Stimulated activated CD8-positive, alpha-beta memory T cell treated with anti-CD3 and anti-CD28 coated beads, Interleukin-2, amount 100 ng/mL, for 48 hours (primary cell): Measurements from ENCODE around the gene LRRC1.

Experiments
- DNase-seq, 2 donors: peaks; one replicate each; pipeline ENCODE4 v3.0.0-alpha.2; 2020; ENCODE audit warnings: low read depth in 2 of 2

LRRC1 gene

GRCh38 chr6:53888931-53889330 lies 94.1 kb downstream of the LRRC1 start:
- no peak for DNase-seq

DNA sequence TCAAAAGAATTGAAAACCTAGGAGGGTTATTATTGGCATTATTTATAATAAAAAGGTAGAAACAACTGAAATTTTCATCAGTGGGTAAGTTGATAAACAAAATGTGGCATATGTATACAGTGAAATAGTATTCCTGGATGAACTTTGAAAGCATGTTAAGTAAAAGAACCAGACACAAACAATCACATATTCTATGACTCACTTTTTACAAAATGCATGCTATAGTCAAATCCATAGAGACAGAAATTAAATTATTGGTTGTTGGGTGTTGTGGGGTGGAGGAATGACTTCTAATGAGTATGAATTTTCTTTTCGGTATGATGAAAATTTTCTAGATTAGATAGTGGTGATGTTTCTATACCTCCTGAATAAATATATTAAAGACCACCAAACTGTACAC lies 94.6 kb downstream of the LRRC1 start:
- no peak for DNase-seq

GRCh38 chr6:53892707-53893106 lies 97.9 kb downstream of the LRRC1 start:
- no peak for DNase-seq

GRCh38 chr6:53894091-53894490 lies 99.3 kb downstream of the LRRC1 start:
- DNase-seq: peak; percentile 19 to 59

GRCh38 chr6:53896196-53896595 lies 101.4 kb downstream of the LRRC1 start:
- DNase-seq: no peak

DNA sequence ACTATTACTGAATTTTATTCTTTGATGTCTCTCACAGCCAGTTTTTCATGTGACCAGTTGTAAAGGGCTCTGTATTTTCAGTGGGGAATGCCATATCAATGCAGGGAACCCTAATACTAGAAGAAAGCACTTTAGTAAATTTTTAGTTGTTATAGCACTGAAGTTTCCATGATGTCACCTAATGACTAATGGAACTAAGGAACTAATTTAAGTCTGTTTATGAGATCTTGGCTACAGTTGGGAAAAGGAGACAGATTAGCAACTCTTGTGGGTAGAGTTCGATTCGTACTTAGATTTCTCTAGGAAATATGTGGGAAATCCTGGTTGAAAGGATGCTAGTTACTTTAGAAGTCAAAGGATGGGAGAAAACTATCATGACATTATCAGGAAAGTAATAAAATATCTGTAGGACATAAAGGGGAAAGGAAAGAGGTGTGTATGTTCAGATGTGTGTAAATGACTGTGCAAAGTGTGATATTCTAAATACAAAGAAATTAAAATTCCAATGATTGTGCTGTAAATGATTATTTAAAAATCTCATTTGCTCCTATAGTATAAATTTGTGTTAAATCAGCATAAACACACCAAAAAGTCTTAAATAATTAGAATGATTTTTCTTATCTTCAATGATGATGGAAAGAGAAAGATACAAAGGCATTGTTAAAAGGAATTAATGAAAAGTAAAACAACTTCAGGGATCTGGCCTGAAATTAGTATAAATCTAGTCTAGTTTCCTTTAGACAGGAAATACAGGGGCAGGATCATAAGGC lies 103.4 kb downstream of the LRRC1 start:
- no peak for DNase-seq

GRCh38 chr6:53899512-53899911 lies 104.7 kb downstream of the LRRC1 start:
- DNase-seq: no peak

GRCh38 chr6:53903357-53903756 lies 108.6 kb downstream of the LRRC1 start:
- no peak for DNase-seq

DNA sequence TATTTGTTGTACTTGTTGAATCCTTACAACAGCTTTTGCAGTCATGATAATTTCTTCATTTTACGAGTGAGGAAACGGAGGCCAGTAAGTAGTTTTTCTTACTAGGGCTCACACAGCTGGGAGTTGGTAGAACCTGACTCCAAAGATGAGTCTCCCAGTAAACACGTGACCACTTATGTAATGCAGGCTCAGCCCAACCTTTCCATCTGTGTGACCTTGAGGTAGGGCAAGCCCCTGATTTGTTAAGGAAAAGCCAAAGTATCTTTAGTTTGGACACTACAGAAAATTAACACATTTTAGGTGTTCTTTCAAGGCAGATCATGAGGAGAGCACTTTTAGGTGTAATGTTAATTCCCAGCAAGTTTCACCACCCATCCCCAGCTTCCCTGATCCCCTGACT lies 111.3 kb downstream of the LRRC1 start:
- DNase-seq: no peak

DNA sequence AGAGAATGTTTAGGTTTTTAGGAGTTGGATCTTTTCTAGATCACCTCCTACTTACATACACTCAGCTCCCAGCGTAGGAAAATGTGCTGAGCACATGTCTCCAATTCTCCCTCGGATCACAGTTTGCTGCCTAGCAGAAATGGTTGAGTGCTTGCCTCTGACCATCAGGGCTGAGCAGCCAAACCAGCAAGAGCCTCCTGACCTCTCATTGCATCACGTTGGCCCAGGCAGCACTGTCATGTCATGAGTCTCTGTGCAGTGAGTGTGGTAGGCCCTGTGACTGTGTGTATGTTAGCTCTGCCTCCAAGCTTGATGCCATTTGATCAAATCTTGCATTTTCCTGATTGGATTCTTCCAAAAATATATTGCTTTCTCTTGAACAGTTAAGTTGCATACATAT lies 112.0 kb downstream of the LRRC1 start:
- no peak for DNase-seq

DNA sequence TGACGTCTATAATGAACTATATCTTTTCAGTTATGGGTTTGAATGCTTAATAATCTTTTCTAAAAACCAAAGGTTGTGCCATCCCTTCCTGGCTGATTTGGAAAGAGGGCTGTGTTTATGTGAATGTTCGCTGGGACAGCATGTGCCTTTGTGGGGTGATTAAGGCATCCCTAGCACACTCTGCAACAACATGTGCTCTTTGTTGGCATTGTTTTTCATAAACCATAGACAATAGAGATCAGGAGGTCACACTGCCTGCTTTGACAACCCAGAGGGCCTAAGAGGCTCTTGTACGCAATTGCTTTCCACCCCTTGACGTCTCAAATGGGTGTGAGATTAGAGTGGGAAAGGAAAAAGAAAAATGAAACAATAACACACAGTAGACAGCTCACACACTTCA lies 116.0 kb downstream of the LRRC1 start:
- DNase-seq: no peak

DNA sequence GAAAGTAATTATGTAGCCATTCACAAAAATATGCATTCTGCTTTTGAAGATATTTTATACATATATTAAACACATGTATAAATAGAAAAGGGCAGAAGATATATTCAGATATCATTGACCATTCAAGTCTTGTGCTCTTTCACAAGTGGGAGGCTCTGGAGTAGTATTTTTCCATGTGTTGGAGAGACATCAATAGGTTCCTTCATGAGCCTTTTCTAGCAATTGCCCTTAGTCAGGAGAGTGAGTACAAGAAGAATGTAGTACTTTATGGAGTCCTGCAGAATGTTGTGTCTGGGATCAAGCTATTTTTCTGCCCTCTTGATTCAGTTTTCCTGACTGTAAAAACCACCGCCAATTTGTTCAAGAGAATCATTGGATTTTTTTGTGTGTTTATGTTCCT lies 117.9 kb downstream of the LRRC1 start:
- DNase-seq: no peak

DNA sequence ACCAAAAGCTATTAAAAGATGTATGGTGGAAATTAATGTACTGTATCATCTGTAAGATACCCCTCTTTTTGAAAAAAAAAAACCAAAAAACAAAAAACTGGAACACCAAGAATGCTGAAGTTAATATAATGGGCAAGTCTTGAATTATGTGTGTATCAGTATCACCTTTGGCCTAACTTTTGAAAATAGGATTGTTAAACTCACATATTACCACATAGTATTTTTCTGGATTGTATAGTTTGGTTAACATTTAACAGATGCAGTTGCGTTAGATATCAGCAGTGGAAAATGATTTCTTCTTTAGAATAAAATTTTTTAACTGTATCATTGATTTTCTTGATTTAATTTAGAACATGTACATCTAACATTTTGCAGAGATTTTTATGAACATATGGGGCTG lies 118.5 kb downstream of the LRRC1 start:
- DNase-seq: no peak

DNA sequence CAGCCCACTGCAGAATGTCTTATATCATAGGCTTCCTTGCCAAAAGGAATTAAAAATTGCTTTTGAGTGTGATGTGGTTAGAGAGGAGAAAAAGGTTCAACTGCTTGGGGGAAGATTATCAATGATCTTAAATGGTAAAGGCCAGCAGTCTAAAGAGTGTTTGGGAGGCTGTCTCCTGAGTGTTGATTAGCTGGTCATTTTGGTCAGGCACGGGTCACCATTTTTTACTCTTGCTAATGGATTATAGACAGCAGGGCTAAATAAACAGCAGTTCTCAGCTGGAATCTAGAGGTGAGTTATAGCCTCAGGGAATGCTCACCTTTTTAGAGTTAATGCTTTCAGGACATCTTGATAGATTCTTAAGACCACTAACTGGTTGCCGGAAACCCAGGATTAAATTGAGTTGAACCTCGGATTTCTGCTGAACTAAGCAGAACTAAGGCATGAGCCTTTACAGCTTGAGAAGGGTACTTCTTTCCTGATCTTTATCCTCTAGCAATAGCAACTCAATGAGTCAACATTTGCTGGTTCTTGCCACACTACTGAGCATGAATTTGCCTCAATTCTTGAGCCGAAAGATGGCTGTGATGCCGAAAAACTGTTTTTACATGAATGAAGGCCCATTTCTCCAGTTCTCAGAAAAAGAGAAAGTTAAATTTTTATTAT lies 120.4 kb downstream of the LRRC1 start:
- DNase-seq: no peak

DNA sequence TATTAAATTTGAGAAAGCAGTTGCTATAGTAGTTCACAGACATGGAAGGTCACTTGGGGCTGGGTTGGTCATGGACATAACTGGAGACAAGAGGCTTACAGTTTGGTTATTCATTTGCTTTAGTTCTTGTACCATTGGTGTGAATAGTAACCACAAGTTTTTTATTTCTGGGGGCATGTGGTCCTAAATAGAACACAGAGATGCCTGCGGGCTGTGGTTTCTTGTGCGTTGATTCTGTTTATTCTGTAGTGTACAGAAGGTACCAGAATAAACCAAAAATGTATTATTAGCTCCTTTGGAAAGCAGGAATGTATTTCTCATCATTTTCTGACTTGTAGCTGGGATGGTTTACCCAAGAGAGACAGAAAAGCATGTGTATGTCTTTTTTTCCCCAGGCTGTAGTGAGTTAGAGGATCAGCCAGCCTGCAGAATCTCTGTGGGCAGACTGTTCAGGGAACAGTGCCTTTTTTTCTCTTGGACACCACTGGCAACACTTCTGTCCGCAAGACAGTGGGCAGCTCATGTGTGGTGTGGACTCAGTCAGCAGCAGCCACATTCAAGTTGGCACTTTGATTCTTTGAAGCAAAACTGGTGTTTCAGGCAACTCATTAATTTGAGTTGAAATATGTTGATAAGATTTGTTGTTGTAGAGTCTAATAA lies 122.1 kb downstream of the LRRC1 start:
- DNase-seq: no peak

- DNase-seq: no peak
Observed at GRCh38 chr6:53917464-53917842, 122.6 kb downstream of the LRRC1 start.

GRCh38 chr6:53918854-53919510 lies 124.2 kb downstream of the LRRC1 start:
- DNase-seq: no peak

DNA sequence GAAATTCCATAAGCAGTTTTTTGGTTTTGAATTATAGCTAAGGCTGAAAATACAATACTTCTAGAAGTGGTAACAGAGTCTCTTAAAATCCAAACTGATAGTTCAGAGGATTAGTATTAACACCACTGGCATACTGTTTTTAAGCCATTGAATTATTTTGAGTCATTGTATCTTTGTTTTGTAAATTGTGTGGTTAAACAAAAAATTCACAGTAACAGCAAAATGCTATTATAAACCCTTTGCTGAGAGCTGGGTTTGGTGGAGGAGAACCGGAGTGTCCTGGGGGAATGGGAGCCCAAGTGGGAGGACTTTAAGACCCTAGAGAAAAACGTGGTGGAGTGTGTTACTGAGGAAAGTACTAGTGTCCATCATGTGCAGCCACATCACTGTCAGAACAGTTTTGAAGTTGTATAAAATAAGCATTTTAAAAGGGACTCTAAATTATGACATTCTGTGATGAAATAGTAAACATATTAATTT lies 125.1 kb downstream of the LRRC1 start:
- DNase-seq: no peak

- no peak for DNase-seq
Observed at GRCh38 chr6:53920881-53921280, 126.1 kb downstream of the LRRC1 start.

- DNase-seq: no peak
Observed at GRCh38 chr6:53921639-53922038, 126.8 kb downstream of the LRRC1 start.

GRCh38 chr6:53922539-53922981 lies 127.8 kb downstream of the LRRC1 start:
- no peak for DNase-seq

GRCh38 chr6:53924277-53924676 lies 129.5 kb downstream of the LRRC1 start:
- no peak for DNase-seq
